ENCODE measurements around the gene C6orf141.
"Not testable (repeated sequence)": the region's sequence is repeated elsewhere in the genome, so short reads cannot be mapped to it uniquely, and the experiment has no call there.

The C6orf141 gene

DNA sequence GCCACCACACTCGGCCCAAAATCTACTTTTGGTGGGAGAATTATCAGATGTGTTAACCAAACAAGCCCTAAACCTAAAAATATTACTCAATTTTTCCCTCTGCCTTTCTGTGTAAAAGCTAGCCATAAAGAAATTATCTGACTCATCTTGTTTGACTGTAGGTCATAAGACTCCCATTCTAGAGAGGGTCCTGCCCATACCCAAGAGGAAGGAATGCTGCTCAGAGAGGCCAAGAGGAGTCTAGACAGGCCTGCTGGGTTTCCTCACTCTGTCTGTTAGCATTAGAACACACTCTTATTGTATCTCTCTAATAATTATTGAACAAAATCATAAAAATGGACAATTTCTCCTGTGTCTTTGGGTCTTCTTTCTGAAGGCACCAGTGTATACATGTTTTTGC is 26.1 kb downstream of the C6orf141 start:
- DNase-seq (ENCODE audit: low read depth, low spot score): no peak
- no peak overlapping the region for H3K9ac ChIP-seq (ENCODE audit: insufficient read length, low read depth)
- no peaks in the 10 kb centered on the region for H3K36me3 ChIP-seq (ENCODE audit: insufficient read depth, insufficient read length, low read length)
- H3K4me3 ChIP-seq (ENCODE audit: insufficient read length, low read depth): no peak overlapping the region
- no peaks in the 10 kb centered on the region for H3K27me3 ChIP-seq (ENCODE audit: insufficient read depth, insufficient read length)
- no peaks in the 10 kb centered on the region for H3K9me3 ChIP-seq (ENCODE audit: insufficient read depth, low read length)
- no peak for TF ChIP-seq YY1 (IDR thresholded peaks at IDR 0.05; ENCODE audit: insufficient read depth, insufficient read length)
- TF ChIP-seq SUZ12 (IDR thresholded peaks at IDR 0.05; ENCODE audit: extremely low read depth, insufficient read depth, insufficient read length): no peak
- no peak for TF ChIP-seq ZNF274 (IDR thresholded peaks at IDR 0.05; ENCODE audit: low read depth, low read length)
- no peaks in the 10 kb centered on the region for H3K4me1 ChIP-seq (ENCODE audit: insufficient read depth, insufficient read length)

GRCh38 chr6:49579649-49580048 is 29.2 kb downstream of the C6orf141 start:
- no peak for TF ChIP-seq SUZ12 (IDR thresholded peaks at IDR 0.05; ENCODE audit: extremely low read depth, insufficient read depth, insufficient read length)
- TF ChIP-seq YY1 (IDR thresholded peaks at IDR 0.05; ENCODE audit: insufficient read depth, insufficient read length): no peak
- TF ChIP-seq ZNF274 (IDR thresholded peaks at IDR 0.05; ENCODE audit: low read depth, low read length): no peak
- H3K9me3 ChIP-seq (ENCODE audit: insufficient read depth, low read length): no peaks in the 10 kb centered on the region
- no peaks in the 10 kb centered on the region for H3K4me1 ChIP-seq (ENCODE audit: insufficient read depth, insufficient read length)
- no peak overlapping the region for H3K4me3 ChIP-seq (ENCODE audit: insufficient read length, low read depth)
- no peak for DNase-seq (ENCODE audit: low read depth, low spot score)
- no peak overlapping the region for H3K9ac ChIP-seq (ENCODE audit: insufficient read length, low read depth)
- no peaks in the 10 kb centered on the region for H3K36me3 ChIP-seq (ENCODE audit: insufficient read depth, insufficient read length, low read length)
- no peaks in the 10 kb centered on the region for H3K27me3 ChIP-seq (ENCODE audit: insufficient read depth, insufficient read length)

DNA sequence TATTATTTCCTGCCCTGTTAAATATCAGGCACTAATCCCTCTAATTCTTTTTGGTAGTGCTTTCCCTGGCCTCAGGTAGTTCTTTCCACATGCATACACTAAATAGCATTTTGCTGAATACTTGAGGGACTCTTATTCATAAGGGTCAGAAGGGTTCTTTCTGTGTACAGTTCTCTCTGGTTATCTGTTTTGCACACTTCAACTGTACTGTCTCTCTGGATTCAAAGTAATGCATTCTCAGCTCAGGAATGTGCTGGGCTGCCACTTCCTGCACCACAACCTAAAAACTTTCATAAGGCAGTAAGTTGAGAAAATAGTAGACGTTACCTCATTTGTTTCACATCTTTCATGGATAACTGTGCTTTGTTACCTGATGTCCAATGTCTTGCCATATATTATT is 32.1 kb downstream of the C6orf141 start:
- TF ChIP-seq ZNF274 (IDR thresholded peaks at IDR 0.05; ENCODE audit: low read depth, low read length) (no peak), SUZ12 (IDR thresholded peaks at IDR 0.05; ENCODE audit: extremely low read depth, insufficient read depth, insufficient read length) (no peak), YY1 (IDR thresholded peaks at IDR 0.05; ENCODE audit: insufficient read depth, insufficient read length) (no peak)
- Histone ChIP-seq H3K9me3 (ENCODE audit: insufficient read depth, low read length) (no peaks in the 10 kb centered on the region), H3K36me3 (ENCODE audit: insufficient read depth, insufficient read length, low read length) (no peaks in the 10 kb centered on the region), H3K9ac (ENCODE audit: insufficient read length, low read depth) (no peak overlapping the region), H3K27me3 (ENCODE audit: insufficient read depth, insufficient read length) (no peaks in the 10 kb centered on the region), H3K4me3 (ENCODE audit: insufficient read length, low read depth) (no peak overlapping the region), H3K4me1 (ENCODE audit: insufficient read depth, insufficient read length) (no peaks in the 10 kb centered on the region)
- no peak for DNase-seq (ENCODE audit: low read depth, low spot score)

DNA sequence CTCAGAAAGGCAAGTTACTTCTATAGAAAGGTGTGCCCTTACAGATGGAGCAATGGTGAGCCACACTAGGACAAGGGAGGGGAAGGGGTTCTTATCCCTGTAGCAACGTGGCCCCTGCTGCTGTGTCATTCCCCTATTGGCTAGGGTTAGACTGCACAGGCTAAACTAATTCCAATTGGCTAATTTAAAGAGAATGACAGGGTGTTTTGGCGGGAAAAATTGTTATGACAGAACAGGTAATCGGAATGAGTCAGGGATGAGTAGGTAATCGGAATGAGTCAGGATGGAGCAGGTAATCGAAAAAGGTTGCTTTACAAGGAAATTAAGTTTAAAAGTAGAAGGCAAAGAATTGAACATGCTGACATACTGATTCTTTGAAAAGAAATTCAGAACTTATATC is 36.8 kb downstream of the C6orf141 start:
- H3K4me3 ChIP-seq (ENCODE audit: insufficient read length, low read depth); H3K9me3 ChIP-seq (ENCODE audit: insufficient read depth, low read length); H3K27me3 ChIP-seq (ENCODE audit: insufficient read depth, insufficient read length); H3K36me3 ChIP-seq (ENCODE audit: insufficient read depth, insufficient read length, low read length); DNase-seq (ENCODE audit: low read depth, low spot score); H3K4me1 ChIP-seq (ENCODE audit: insufficient read depth, insufficient read length); H3K9ac ChIP-seq (ENCODE audit: insufficient read length, low read depth): not testable (repeated sequence)

Data from NT2/D1 (cell line).